HepG2 (cell line): ENCODE data around the gene NDE1. TPM values are rescaled to one million over a fixed set of nuclear protein-coding genes. Genes with fewer than 3 reads are reported as not detected.

Experiments used
- CCAR2 ChIP-seq: fragments of 200-400 bp; formaldehyde crosslinking; optimal IDR thresholded peaks from 2 replicates; pipeline ENCODE3; 2018; ENCODE audit warnings: low read depth, mild to moderate bottlenecking, low read length, moderate library complexity
- DMAP1 ChIP-seq: IDR thresholded peaks from 2 replicates; pipeline ENCODE4 v1.6.1; 2016
- FOSL2 ChIP-seq: sonication (generic); formaldehyde crosslinking; IDR thresholded peaks from 2 replicates; pipeline ENCODE4 v1.4.0; 2020; ENCODE audit warnings: missing genetic modification reagents
- FOXK1 ChIP-seq: sonication (generic); formaldehyde crosslinking; IDR thresholded peaks from 2 replicates; pipeline ENCODE4 v1.4.0; 2020; ENCODE audit warnings: low read depth, missing genetic modification reagents, borderline replicate concordance
- LCORL ChIP-seq, 2 experiments: fragments of 450-650 bp in 1 of 2; sonication (generic) in 1 of 2; formaldehyde crosslinking in 1 of 2; IDR thresholded peaks; 2 replicates each; pipeline versions ENCODE4 v1.5.0 to v1.6.1; 2017 to 2020; ENCODE audit warnings: antibody characterized with exemption in 1 of 2, missing genetic modification reagents in 1 of 2
- MTA3 ChIP-seq: sonication (generic); formaldehyde crosslinking; IDR thresholded peaks from 2 replicates; pipeline ENCODE4 v1.4.0; 2020; ENCODE audit warnings: missing genetic modification reagents
- NBN ChIP-seq: fragments of 450-650 bp; conservative IDR thresholded peaks from 2 replicates; pipeline ENCODE4 v1.6.1; 2017
- NFE2L1 ChIP-seq: sonication (generic); formaldehyde crosslinking; IDR thresholded peaks from 2 replicates; pipeline ENCODE4 v1.4.0; 2020; ENCODE audit warnings: missing genetic modification reagents, mild to moderate bottlenecking, borderline replicate concordance
- ONECUT2 ChIP-seq: sonication (generic); formaldehyde crosslinking; IDR thresholded peaks from 2 replicates; pipeline ENCODE4 v1.4.0; 2020; ENCODE audit warnings: missing genetic modification reagents
- PRPF4 ChIP-seq: fragments of 200-400 bp; formaldehyde crosslinking; IDR thresholded peaks from 2 replicates; pipeline ENCODE4 v1.6.1; 2016; ENCODE audit warnings: low read length, low read depth; ENCODE audit not compliant: poor library complexity, severe bottlenecking
- TBX3 ChIP-seq: fragments of 450-650 bp; IDR thresholded peaks from 2 replicates; pipeline ENCODE4 v1.6.1; 2017; ENCODE audit warnings: antibody characterized with exemption, mild to moderate bottlenecking, inconsistent platforms, borderline replicate concordance
- ZMYM3 ChIP-seq: sonication (generic); formaldehyde crosslinking; IDR thresholded peaks from 2 replicates; pipeline ENCODE4 v1.5.1; 2020; ENCODE audit warnings: mild to moderate bottlenecking, missing genetic modification reagents
- ZNF256 ChIP-seq: sonication (generic); formaldehyde crosslinking; conservative IDR thresholded peaks from 2 replicates; pipeline ENCODE4 v1.4.0; 2020; ENCODE audit warnings: missing genetic modification reagents
- ZNF878 ChIP-seq: sonication (generic); formaldehyde crosslinking; IDR thresholded peaks from 2 replicates; pipeline ENCODE4 v1.8.1; 2023; ENCODE audit warnings: mild to moderate bottlenecking, missing genetic modification reagents, moderate library complexity
- ZSCAN12 ChIP-seq: sonication (generic); formaldehyde crosslinking; IDR thresholded peaks from 2 replicates; pipeline ENCODE4 v1.9.0; 2021; ENCODE audit warnings: mild to moderate bottlenecking, missing genetic modification reagents
- polyA plus RNA-seq, 8 experiments: library from polyadenylated mRNA; depleted of rRNA in 3 of 8; stranded (reverse) in 7 of 8; unstranded in 1 of 8; fragments of >200 nt; fragmentation: Illumina TruSeq in 4 of 8; extraction: Trizol in 4 of 8; gene quantifications; 2 replicates each; pipeline versions ENCODE4 v1.2.1 to v1.2.3, GENCODE V29; 2011 to 2016; ENCODE audit warnings: low read depth in 4 of 8, missing spikeins in 1 of 8, mixed read lengths in 1 of 8; ENCODE audit not compliant: insufficient read depth in 1 of 8
- total RNA-seq, 5 experiments: library from RNA; depleted of rRNA; stranded (reverse); fragments of >200 nt; fragmentation: Illumina TruSeq; extraction: Trizol; gene quantifications; 2 replicates each; pipeline ENCODE4 v1.2.3, GENCODE V29; 2016; ENCODE audit warnings: low read depth in 1 of 5
- TF ChIP-seq, protein P1 (sequence below): sonication (generic); formaldehyde crosslinking; IDR thresholded peaks from 2 replicates; pipeline ENCODE4 v1.8.1; 2023; ENCODE audit warnings: mild to moderate bottlenecking, moderate library complexity, missing genetic modification reagents
- TF ChIP-seq, protein P2 (sequence below): IDR thresholded peaks from 2 replicates; pipeline ENCODE4 v1.6.1; 2016; ENCODE audit warnings: low read depth
- TF ChIP-seq, protein P3 (sequence below): sonication (generic); formaldehyde crosslinking; IDR thresholded peaks from 2 replicates; pipeline ENCODE4 v1.5.0; 2020; ENCODE audit warnings: mild to moderate bottlenecking, missing genetic modification reagents, borderline replicate concordance
- TF ChIP-seq, protein P4 (sequence below): sonication (generic); formaldehyde crosslinking; IDR thresholded peaks from 2 replicates; pipeline ENCODE4 v1.9.0; 2021; ENCODE audit warnings: missing genetic modification reagents, mild to moderate bottlenecking, borderline replicate concordance
- TF ChIP-seq, protein P5 (sequence below): sonication (generic); formaldehyde crosslinking; IDR thresholded peaks from 2 replicates; pipeline ENCODE4 v1.4.0; 2020; ENCODE audit warnings: missing genetic modification reagents

NDE1 gene
- total and polyA plus RNA-seq, 2 of the 13 experiments (the other 11 are each of a cell fraction or from before 2014, with no cell fraction given) = 40.9 to 72.5 TPM

DNA sequence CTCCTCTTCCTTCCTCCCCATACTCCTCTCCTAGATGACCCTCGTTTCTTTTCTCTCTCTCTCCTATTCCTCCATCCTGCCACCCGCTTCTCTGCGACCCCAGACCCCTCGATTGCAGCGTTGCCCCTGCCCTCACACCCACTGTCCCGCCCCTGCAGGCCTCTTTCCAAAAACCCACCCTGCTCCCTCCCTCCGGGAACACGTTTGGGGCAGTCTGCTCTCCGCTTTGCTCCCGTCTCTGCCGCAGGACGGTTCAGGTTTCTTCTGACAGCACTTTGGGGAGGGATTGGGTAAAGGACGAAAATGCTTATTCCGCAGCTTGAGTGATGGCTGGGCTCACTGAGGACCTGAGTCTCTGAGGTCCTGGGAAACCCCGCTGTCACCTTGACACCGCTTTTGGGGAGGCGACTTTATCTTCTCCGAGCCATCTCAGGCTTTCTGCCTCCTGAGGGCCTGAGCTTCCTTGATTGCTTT is 690 bp downstream of the NDE1 start (continued):
- TF ChIP-seq, protein P1, sequence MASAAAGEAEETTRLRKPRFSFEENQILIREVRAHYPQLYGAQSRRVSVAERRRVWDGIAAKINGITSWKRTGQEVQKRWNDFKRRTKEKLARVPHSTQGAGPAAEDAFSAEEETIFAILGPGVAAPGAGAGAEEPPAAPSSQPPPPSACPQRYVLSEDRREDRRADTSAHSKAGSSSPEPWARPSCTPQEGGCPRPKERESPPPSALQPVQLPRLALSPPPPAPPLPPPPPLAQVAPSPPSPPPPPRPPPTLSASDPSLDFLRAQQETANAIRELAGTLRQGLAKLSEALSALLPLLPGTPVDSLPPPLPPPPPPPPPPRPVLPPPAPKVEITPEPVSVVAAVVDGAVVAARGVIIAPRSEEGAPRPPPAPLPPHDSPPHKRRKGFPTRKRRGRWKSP = no peak
- TF ChIP-seq, protein P2, sequence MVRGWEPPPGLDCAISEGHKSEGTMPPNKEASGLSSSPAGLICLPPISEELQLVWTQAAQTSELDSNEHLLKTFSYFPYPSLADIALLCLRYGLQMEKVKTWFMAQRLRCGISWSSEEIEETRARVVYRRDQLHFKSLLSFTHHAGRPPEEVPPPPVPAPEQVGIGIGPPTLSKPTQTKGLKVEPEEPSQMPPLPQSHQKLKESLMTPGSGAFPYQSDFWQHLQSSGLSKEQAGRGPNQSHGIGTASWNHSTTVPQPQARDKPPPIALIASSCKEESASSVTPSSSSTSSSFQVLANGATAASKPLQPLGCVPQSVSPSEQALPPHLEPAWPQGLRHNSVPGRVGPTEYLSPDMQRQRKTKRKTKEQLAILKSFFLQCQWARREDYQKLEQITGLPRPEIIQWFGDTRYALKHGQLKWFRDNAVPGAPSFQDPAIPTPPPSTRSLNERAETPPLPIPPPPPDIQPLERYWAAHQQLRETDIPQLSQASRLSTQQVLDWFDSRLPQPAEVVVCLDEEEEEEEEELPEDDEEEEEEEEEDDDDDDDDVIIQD (CRISPR knock-in tag) = no peak
- no peak for TF ChIP-seq DMAP1 (CRISPR knock-in tag)
- no peak for TF ChIP-seq FOSL2
- TF ChIP-seq, protein P3, sequence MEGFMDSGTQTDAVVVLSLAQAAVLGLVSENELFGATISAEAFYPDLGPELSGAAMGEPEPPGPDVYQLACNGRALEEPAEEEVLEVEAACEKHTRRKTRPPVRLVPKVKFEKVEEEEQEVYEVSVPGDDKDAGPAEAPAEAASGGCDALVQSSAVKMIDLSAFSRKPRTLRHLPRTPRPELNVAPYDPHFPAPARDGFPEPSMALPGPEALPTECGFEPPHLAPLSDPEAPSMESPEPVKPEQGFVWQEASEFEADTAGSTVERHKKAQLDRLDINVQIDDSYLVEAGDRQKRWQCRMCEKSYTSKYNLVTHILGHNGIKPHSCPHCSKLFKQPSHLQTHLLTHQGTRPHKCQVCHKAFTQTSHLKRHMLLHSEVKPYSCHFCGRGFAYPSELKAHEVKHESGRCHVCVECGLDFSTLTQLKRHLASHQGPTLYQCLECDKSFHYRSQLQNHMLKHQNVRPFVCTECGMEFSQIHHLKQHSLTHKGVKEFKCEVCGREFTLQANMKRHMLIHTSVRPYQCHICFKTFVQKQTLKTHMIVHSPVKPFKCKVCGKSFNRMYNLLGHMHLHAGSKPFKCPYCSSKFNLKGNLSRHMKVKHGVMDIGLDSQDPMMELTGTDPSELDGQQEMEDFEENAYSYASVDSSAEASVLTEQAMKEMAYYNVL = no peak
- TF ChIP-seq FOXK1 = no peak
- no peak for TF ChIP-seq MTA3 (CRISPR knock-in tag)
- peak; percentile 54; the same call in 1 of the 2 replicates for TF ChIP-seq ZNF878 (CRISPR knock-in tag)
- no peak for TF ChIP-seq ONECUT2 (CRISPR knock-in tag)
- no peak for TF ChIP-seq CCAR2
- TF ChIP-seq ZMYM3 (CRISPR knock-in tag) = 0 out of 2 replicates have a peak, but pooled peaks have one; percentile 7
- 0 out of 2 replicates have a peak, but pooled peaks have one; percentile 62 for TF ChIP-seq NFE2L1 (CRISPR knock-in tag)
- TF ChIP-seq, protein P4, sequence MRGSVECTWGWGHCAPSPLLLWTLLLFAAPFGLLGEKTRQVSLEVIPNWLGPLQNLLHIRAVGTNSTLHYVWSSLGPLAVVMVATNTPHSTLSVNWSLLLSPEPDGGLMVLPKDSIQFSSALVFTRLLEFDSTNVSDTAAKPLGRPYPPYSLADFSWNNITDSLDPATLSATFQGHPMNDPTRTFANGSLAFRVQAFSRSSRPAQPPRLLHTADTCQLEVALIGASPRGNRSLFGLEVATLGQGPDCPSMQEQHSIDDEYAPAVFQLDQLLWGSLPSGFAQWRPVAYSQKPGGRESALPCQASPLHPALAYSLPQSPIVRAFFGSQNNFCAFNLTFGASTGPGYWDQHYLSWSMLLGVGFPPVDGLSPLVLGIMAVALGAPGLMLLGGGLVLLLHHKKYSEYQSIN = no peak
- no peak for TF ChIP-seq TBX3
- TF ChIP-seq, protein P5, sequence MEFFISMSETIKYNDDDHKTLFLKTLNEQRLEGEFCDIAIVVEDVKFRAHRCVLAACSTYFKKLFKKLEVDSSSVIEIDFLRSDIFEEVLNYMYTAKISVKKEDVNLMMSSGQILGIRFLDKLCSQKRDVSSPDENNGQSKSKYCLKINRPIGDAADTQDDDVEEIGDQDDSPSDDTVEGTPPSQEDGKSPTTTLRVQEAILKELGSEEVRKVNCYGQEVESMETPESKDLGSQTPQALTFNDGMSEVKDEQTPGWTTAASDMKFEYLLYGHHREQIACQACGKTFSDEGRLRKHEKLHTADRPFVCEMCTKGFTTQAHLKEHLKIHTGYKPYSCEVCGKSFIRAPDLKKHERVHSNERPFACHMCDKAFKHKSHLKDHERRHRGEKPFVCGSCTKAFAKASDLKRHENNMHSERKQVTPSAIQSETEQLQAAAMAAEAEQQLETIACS (CRISPR knock-in tag) = no peak
- TF ChIP-seq ZSCAN12 (CRISPR knock-in tag) = no peak
- TF ChIP-seq NBN = no peak
- no peak; the same call in 1 of the 2 replicates for TF ChIP-seq LCORL (IDR thresholded peaks at IDR 0.05)
- TF ChIP-seq LCORL (CRISPR knock-in tag; IDR thresholded peaks at IDR 0.05) = peak; percentile 10; the same call in 1 of the 2 replicates
- TF ChIP-seq PRPF4 = no peak
- TF ChIP-seq ZNF256 (CRISPR knock-in tag) = no peak
